ENCODE data around the gene SHROOM3. TPM values are rescaled to one million over a fixed set of nuclear protein-coding genes. Genes with fewer than 3 reads are reported as not detected.

The SHROOM3 gene
- total RNA-seq, 1 experiment from 2014 or later = 27.6 TPM

DNA sequence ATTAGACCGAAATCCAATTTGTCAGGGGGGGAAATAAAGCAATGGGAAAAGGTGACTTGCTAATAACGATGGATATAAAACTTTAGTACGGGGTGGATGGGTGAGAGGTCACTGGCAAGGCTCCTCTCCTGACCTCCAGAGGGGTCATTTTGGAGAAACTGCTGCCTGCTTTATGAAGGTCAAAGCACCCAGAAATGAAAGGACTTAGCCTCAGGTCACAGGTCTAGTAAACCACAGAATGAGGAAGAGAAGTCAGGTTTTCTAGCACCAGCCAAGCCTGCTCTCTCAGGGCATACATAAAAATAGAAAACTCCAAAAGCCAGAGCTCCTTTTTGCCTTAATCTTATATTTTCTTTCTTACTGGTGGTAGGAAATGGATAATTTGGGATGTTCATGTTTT, 134.2 kb downstream of the SHROOM3 start:
- Histone ChIP-seq H3K14ac (ENCODE audit: insufficient read depth, low read length) (no peak overlapping the region), H3K9me3 (ENCODE audit: control insufficient read depth, low read depth, low read length) (no peaks in the 10 kb centered on the region), H3K27me3 (ENCODE audit: insufficient read depth, low read length) (no peaks in the 10 kb centered on the region), H3K9ac (ENCODE audit: extremely low read depth, insufficient read length, low read length) (no peak overlapping the region), H3K79me2 (ENCODE audit: insufficient read depth, low read length) (no peaks in the 10 kb centered on the region), H2BK120ac (ENCODE audit: low read depth, low read length, poor library complexity, severe bottlenecking) (no peak overlapping the region), H4K8ac (replicated peaks; ENCODE audit: insufficient read length, low read depth, low read length) (no peak overlapping the region), H3K4me2 (ENCODE audit: insufficient read depth, insufficient read length, low read length) (no peak overlapping the region), H3K27ac (ENCODE audit: insufficient read length, low read depth, low read length) (no peak overlapping the region), H4K5ac (ENCODE audit: insufficient read length, low read depth, low read length) (no peak overlapping the region), H2BK15ac (ENCODE audit: low read depth, low read length) (no peak overlapping the region), H2AFZ (ENCODE audit: low read length) (no peak overlapping the region), H3T11ph (ENCODE audit: low read length) (no peak overlapping the region), H3K56ac (ENCODE audit: insufficient read length, low read depth, low read length) (no peak overlapping the region), H2BK20ac (ENCODE audit: low read depth, low read length, poor library complexity, severe bottlenecking) (no peak overlapping the region), H4K20me1 (ENCODE audit: control insufficient read depth, insufficient read depth, insufficient read length) (no peaks in the 10 kb centered on the region), H3K79me1 (ENCODE audit: insufficient read depth, low read depth, low read length, poor library complexity, severe bottlenecking) (no peaks in the 10 kb centered on the region), H4K91ac (ENCODE audit: insufficient read length, low read depth, low read length) (no peak overlapping the region), H2BK12ac (ENCODE audit: insufficient read length, low read depth, low read length) (no peak overlapping the region), H2AK5ac (ENCODE audit: insufficient read length, low read length) (no peak overlapping the region), H2BK5ac (ENCODE audit: insufficient read length, low read length) (no peak overlapping the region), H3K4ac (ENCODE audit: low read depth, low read length) (no peak overlapping the region), H3K23me2 (ENCODE audit: insufficient read length, low read depth, low read length, poor library complexity, severe bottlenecking) (no peaks in the 10 kb centered on the region), H3K4me1 (ENCODE audit: insufficient read depth, low read length) (peaks cover 4% of the 10 kb centered on the region; the same call in 1 of the 2 replicates), H3K18ac (ENCODE audit: insufficient read length, low read depth, low read length) (no peak overlapping the region), H3K23ac (ENCODE audit: insufficient read length, low read depth, low read length) (no peak overlapping the region)
- TF ChIP-seq, protein P1, sequence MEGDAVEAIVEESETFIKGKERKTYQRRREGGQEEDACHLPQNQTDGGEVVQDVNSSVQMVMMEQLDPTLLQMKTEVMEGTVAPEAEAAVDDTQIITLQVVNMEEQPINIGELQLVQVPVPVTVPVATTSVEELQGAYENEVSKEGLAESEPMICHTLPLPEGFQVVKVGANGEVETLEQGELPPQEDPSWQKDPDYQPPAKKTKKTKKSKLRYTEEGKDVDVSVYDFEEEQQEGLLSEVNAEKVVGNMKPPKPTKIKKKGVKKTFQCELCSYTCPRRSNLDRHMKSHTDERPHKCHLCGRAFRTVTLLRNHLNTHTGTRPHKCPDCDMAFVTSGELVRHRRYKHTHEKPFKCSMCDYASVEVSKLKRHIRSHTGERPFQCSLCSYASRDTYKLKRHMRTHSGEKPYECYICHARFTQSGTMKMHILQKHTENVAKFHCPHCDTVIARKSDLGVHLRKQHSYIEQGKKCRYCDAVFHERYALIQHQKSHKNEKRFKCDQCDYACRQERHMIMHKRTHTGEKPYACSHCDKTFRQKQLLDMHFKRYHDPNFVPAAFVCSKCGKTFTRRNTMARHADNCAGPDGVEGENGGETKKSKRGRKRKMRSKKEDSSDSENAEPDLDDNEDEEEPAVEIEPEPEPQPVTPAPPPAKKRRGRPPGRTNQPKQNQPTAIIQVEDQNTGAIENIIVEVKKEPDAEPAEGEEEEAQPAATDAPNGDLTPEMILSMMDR (conservative IDR thresholded peaks at IDR 0.05) = no peak
- DNase-seq = no peak
- Mint-ChIP-seq H3K36me3 (ENCODE audit: insufficient read depth in 1 of 3, low read depth in 3 of 3) (no peaks in the 10 kb centered on the region), H3K27me3 (ENCODE audit: low read depth) (no peaks in the 10 kb centered on the region; the same call in 1 of the 2 replicates), H3K4me1 (peaks cover 18 to 34% of the 10 kb centered on the region in 2 experiments), H3K4me3 (no peak overlapping the region), H3K27ac (no peak overlapping the region; a peak in 1 of 7 replicates), H3K9me3 (no peaks in the 10 kb centered on the region)
- WGBS (ENCODE audit: extremely low coverage, insufficient read length, low lambda C conversion rate) = no CpG with 5 or more reads among the region's 3 CpGs
